GDM1 (cell line): Measurements from ENCODE around the gene ZBTB5.
"Not testable (repeated sequence)": the region's sequence is repeated elsewhere in the genome, so short reads cannot be mapped to it uniquely, and the experiment has no call there.

Source experiments
- DNase-seq: peaks from one replicate; lab custom pipeline; 2025; lab: John Stamatoyannopoulos, UW

The ZBTB5 gene

DNA sequence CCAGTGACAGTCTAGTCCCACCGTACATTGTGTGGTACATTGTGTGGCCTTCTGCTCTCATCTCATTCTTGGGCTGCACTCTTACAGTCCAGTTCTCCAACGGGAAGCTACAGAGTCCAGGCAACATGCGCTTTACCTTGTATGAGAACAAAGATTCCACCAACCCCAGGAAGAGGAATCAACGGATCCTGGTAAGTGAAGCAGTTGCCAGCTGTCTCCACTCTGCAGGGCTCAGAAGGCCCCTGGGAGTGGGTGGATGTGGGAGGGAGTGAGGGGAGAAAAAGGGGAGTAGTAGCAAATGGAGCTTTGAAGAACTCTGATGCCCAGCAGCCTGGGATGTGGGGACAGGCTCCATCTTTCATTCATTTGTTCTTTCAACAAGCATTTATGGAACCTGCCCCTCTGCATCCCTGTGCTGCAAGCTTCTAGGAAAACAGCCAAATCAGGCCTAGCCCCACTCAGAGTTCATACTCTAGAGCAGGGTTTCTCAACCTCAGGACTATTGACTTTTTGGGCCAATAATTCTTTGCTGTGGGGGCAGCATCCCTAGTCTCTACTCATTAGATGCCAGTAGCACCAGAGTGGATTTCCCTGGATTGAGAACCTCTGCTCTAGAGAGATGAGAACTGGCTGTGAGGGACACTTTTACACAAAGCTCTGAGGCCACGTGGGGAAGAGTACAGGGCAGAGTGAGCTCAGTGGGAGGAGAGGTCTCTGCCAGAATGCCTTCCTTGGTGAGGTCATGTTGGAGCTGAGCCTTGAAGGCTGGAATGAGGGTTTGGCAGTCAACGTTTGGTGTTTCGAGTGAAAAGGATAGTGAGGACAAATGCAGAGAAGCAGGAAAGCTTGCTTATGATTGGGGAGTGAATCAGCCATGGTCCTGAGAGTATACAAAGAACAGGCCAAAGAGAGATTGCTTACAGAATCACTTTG is 21.6 kb upstream of the ZBTB5 start:
- DNase-seq = no peak

DNA sequence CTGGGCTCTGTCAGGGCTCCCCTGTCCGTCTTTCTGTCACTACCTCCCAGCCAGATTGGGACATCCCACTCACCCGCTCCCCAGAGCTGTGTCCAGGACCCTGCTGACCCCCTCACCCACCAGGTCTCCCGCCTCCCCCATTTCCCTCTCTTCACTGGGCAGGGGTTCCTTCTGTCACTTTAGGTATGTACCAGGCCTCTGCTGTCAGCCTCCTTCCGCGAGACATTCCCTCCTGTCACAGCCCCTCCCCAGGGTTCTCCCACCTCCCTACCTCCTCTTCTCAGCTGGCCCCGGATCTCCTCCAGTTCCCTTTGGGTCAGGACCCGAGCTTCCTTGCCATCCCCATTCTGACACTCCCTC is 21.0 kb upstream of the ZBTB5 start:
- no peak for DNase-seq

DNA sequence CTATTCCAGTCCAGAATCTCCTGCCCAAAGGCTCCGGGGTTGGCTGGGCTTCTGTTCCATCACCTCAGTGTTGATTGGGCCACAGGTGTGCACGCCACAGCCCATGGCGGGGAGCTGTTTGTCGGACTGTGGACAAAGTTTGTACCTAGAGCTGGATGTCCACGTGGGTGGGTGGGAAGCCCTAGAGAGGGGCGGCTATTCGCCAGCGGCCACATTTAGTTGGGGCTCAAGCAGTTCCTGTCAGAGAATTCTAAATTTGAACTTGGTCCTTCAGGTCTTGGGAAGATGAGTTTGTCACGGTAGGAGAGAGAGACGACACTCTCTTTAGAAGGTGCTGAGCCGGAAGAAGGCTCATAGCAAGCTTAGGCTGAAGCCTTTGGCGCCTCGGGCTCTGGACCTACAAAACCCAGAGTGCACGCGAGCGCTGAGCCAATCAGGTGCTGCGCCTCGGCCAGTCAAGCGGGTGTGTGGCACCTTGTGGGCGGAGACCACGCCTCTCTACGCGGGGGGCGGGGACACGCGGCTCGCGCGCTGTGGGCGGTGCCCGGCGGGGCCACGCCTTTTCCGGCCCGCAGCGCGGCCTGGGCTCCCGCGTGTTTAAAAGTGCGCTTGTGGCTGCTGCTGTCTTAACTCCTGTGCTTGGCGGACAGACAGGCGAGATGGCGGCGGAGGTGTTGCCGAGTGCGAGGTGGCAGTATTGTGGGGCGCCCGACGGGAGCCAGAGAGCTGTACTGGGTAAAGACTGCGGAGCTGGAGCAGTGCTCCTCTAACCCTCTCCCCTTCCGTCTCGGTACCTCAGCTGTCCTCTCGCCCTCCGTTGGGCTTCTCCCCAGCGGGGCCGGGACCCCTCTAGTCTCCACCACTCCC is 20.4 kb upstream of the ZBTB5 start, which contains the start of gene POLR1E:
Gene POLR1E, plus strand, starts transcription at position 560 of the 867 bp plus-strand sequence. Its CDS starts 100 bp downstream, at position 660.
- peak; percentile 92 for DNase-seq

- DNase-seq = no peak
Measured at GRCh38 chr9:37480759-37481158, 15.5 kb upstream of the ZBTB5 start.

DNA sequence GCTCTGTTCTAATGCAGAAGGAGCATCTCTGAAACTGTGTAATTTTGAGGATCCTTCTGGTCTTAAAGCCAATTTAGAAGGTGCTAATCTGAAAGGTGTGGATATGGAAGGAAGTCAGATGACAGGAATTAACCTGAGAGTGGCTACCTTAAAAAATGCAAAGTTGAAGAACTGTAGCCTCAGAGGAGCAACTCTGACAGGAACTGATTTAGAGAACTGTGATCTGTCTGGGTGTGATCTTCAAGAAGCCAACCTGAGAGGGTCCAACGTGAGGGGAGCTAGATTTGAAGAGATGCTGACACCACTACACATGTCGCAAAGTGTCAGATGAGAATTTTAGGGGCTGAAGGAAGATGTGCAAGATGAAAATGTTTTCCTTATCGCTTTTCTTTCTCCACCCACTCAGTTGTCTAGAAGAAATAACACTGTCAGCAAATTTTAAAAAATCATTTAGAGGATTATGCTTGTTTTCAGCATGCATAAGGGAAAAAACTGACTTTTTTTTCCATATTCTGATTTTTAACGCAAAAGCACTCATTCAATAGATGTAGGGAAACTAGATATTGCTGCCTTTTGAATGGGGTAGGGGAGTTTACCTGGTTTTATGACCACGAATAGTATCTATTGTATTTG is 12.9 kb upstream of the ZBTB5 start:
- DNase-seq = not testable (repeated sequence)

DNA sequence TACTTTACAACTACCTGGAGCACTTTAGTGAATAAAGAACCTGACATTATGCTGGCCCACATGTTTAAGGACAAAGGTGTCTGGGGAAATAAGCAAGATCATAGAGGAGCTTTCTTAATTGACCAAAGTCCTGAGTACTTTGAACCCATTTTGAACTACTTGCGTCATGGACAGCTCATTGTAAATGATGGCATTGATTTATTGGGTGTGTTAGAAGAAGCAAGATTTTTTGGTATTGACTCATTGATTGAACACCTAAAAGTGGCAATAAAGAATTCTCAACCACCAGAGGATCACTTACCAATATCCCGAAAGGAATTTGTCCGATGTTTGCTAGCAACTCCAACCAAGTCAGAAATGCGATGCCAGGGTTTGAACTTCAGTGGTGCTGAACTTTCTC is 12.2 kb upstream of the ZBTB5 start:
- not testable (repeated sequence) for DNase-seq

DNA sequence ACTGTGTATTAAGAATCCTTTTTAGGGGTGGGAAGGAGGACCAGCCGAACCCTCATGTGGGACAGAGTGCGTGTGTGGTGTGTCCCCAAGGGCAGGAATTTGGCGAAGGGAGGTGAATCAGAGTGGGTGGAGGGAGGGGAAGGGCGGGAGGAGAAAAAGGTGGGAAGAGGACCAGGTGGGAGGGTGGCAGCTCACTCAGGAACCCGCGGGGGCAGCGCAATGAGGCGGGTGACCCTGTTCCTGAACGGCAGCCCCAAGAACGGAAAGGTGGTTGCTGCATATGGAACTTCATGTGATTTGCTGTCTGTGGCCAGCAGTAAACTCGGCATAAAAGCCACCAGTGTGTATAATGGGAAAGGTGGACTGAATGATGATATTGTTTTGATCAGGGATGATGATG is 11.7 kb upstream of the ZBTB5 start:
- no peak for DNase-seq

GRCh38 chr9:37474438-37474837 is 9.2 kb upstream of the ZBTB5 start:
- no peak for DNase-seq

DNA sequence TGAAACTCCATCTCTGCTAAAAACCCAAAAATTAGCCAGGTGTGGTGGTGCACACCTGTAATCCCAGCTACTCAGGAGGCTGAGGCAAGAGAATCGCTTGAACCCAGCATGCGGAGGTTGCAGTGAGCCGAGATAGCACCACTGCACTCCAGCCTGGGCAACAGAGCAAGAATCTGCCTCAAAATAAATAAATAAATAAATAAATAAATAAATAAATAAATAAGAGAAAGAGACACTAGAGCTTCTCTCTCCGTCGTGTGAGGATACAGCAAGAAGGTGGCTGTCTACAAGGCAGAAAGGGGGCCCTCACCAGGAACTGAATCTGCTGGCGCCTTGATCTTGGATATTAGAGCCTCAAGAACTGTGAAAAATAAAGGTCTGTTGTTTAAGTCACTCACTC is 8.7 kb upstream of the ZBTB5 start:
- DNase-seq = not testable (repeated sequence)

DNA sequence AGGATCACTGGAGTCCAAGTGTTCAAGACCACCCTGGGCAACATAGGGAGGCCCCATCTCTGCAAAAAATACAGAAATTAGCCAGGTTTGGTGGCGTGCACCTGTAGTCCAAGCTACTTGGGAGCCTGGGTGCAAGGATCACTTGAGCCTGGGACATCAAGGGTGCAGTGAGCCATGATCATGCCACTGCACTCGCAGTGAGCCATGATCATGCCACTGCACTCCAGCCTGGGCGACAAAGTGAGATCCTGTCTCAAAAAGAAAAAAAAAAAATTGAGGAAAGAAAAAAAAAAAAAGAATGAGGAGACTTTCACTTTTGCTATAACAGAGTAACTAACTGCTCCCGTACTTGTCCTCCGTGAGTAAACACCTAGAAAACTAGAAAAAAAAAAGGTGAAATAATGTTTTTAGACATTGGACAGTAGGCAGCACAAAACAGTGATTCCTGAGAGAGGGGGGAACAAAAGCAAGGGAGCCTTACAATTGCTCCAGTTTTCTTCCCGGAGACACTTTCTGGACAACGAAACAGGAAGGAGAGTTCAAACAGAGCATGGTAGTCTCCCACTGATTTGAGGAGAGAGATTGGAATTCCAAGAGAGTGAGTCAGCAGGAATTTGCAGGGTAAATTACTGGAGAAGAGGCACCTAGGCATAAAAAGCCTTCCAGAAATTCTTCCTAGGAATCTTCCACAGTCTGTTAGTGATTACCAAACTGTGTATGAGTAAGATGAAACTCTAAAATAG is 6.9 kb upstream of the ZBTB5 start:
- no peak for DNase-seq

- DNase-seq = no peak
Measured at GRCh38 chr9:37468620-37469019, 3.4 kb upstream of the ZBTB5 start.

DNA sequence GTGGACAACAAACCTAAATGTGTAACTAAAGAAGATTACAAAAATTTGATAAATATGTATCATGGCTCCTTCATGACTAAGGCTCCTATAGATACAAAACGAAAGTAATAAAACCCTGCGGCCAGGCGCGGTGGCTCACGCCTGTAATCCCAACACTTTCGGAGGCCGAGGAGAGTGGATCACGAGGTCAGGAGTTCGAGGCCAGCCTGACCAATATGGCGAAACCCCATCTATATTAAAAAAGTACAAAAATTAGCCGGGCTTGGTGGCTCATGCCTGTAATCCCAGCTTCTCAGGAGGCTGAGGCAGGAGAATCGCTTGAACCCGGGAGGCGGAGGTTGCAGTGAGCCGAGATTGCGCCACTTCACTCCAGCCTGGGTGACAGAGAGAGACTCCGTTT is 2.3 kb upstream of the ZBTB5 start:
- DNase-seq = not testable (repeated sequence)

GRCh38 chr9:37466037-37466709 is 923 bp upstream of the ZBTB5 start:
- peak; percentile 22 for DNase-seq

DNA sequence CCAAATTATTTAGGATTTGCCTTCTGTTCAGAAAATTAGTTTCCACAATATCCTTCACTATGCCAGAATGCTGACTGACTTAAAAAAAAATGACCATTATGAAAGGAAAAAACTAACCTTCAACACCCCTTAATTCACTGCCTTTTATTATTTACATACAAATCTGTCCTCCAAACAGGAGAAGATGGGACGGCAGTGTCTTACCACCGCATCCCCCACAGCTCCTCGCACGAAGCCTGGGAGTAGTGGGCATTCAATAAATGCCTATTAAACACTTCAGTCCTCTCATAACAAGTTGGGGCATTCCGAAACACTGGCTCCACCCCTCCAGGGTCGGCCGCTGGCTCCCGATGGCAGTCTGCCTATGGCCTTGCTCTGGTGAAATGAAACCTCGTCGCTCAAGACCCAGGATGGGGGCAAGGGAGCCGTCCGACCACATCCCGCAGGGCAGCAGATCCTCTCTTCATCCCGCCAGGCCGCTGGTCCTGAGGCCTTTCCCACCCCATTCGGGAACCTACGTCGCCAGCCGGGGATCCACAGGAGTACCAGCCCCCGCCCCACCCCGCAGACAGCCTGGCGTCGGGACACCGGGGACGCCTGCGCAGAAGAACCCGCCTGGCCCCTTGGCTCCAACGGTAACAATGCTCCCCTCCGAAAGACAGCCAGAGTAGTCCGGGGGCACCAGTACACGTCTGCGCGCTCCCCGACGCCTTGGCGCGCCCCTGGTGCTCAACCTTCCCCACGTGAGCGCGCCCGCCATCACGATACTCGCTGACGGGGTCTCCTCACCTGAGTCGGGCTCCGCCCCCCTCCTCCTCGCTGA is 613 bp downstream of the ZBTB5 start:
- DNase-seq = no peak

- no peak for DNase-seq
Measured at GRCh38 chr9:37464006-37464405, 1.2 kb downstream of the ZBTB5 start.

GRCh38 chr9:37456817-37457216 is 8.4 kb downstream of the ZBTB5 start:
- DNase-seq = no peak

DNA sequence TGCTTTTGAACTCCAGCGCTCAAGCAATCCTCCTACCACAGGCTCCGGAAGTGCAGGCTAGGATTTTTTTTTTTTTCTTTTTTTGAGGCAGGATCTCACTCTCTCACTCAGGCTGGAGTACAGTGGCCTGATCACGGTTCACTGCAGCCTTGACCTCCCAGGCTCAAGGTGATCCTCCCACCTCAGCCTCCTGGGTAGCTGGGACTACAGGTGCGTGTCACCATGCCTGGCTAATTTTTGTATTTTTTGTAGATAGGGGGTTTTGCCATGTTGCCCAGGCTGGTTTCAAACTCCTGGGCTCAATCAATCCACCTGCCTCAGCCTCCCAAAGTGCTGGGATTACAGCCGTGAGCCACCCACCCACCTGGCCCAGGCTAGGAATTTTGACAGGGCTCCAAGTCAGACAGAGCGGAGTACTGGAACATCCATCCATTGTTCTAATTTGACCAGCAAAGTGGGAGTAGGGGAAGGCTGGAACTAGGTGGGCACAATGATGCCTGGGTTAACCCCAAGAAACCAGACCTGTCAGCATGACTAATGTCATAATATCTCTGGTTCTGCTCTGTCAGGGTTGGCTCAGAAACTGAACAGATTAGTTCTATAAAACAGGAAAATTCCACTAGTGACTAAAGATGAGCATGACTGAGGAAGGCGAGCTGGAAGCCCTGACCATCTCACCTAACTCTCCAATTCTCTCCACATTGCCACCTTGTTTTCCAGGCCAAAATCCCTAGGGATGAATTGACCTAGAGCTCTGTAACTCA is 9.2 kb downstream of the ZBTB5 start:
- DNase-seq = no peak

DNA sequence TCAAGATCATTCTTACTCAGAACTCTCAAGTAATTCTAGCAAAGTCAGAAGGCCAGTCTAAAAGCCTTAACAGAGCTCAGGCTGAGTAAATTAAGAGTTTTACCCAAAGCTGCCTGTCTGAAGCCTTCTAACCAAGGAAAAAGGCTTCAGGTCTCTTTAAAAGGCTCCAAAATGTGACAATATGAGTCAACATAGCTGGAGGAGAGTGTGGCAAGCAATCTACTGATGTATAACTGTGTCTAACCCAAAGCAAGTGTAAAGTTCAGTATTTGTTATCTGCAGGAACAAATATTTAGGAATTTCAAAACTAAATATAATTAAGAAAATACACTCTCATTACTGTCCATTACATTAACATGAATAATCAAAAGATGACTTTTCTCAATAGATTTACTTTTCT is 11.0 kb downstream of the ZBTB5 start:
- no peak for DNase-seq

GRCh38 chr9:37453827-37454226 is 11.4 kb downstream of the ZBTB5 start:
- no peak for DNase-seq
